ENCODE data around the gene VDR. TPM values are rescaled to one million over a fixed set of nuclear protein-coding genes. Genes with fewer than 3 reads are reported as not detected.

The VDR gene
- total RNA-seq (2022) (22.3 and 23.4 TPM in 2 replicates), Bru-seq, nascent RNA (percentile 58 among the genes with signal in this experiment), BruChase-seq, experiment 1, labeled RNA remaining after a 6-hour chase (percentile 50 among the genes with signal in this experiment), BruChase-seq, experiment 2, labeled RNA remaining after a 2-hour chase (percentile 53 among the genes with signal in this experiment)
- long read RNA-seq, full-length matches to known transcripts = 15 of 52 reads
- long read RNA-seq, partial matches to known transcripts = 4 of 52 reads
- long read RNA-seq, other reads (novel, unspliced or antisense) = 33 of 52 reads

- Mint-ChIP-seq H3K4me1 (ENCODE audit: insufficient read depth, unreplicated experiment) (peaks cover 35% of the 10 kb centered on the region), H3K27ac (ENCODE audit: low read depth, unreplicated experiment) (peak within 1 kb of the TSS; percentile 82), H3K9me3 (ENCODE audit: unreplicated experiment) (no peaks in the 10 kb centered on the region), H3K27me3 (ENCODE audit: insufficient read depth, unreplicated experiment) (no peaks in the 10 kb centered on the region), H3K4me3 (ENCODE audit: unreplicated experiment) (peak within 1 kb of the TSS; percentile 93), H3K36me3 (ENCODE audit: insufficient read depth, unreplicated experiment) (no peaks in the 10 kb centered on the region)
- ChIA-PET POLR2A (interaction anchor here (0.5 to 4.3 kb wide), 29 partner anchors 9 to 1539 kb away, joined by 3 to 46 read pairs (median 6); partner anchors contain the start of genes HDAC7, KANSL2, SENP1 and TMEM106C), CTCF (interaction anchor here (0.6 to 2.5 kb wide), 23 partner anchors 9 to 713 kb away, joined by 3 to 22 read pairs (median 4); partner anchors contain the start of gene TMEM106C)
- intact Hi-C loops (cut with micrococcal nuclease) = loop anchor here (1.0 to 10.0 kb wide), 5 partner anchors 43 to 260 kb away; partner anchors contain the start of gene TMEM106C
- BruUV-seq (replicated peaks) = TSS peak; percentile 74
- TF ChIP-seq CTCF (IDR thresholded peaks at IDR 0.05; ENCODE audit: unreplicated experiment) = peak; percentile 46
- DNase-seq (ENCODE audit: unreplicated experiment) = peak; percentile 90
Measured at GRCh38 chr12:47904713-47905709, at the start of gene VDR. Gene VDR (minus strand): TSS chr12:47904994. CDS start chr12:47879113, 25,881 bp downstream.

GRCh38 chr12:47954058-47954457 lies 49.3 kb upstream of the VDR start:
- DNase-seq (ENCODE audit: unreplicated experiment) = no peak
- CTCF ChIA-PET = interaction anchor here (0.5 to 3.2 kb wide), 5 partner anchors 9 to 211 kb away, joined by 3 to 23 read pairs (median 4); partner anchors contain the start of genes TMEM106C and VDR
- intact Hi-C loops (cut with micrococcal nuclease) = no loop called here
- no TSS peak for BruUV-seq (replicated peaks)
- POLR2A ChIA-PET = interaction anchor here (2.2 to 2.3 kb wide), 2 partner anchors 10 to 50 kb away, joined by 8 to 12 read pairs; partner anchors contain the start of genes TMEM106C and VDR
- H3K27ac Mint-ChIP-seq (ENCODE audit: low read depth, unreplicated experiment) = no peak overlapping the region
- no peak for TF ChIP-seq CTCF (IDR thresholded peaks at IDR 0.05; ENCODE audit: unreplicated experiment)
- H3K36me3 Mint-ChIP-seq (ENCODE audit: insufficient read depth, unreplicated experiment) = peaks cover 5% of the 10 kb centered on the region
- H3K4me1 Mint-ChIP-seq (ENCODE audit: insufficient read depth, unreplicated experiment) = peaks cover 29% of the 10 kb centered on the region
- H3K9me3 Mint-ChIP-seq (ENCODE audit: unreplicated experiment) = no peaks in the 10 kb centered on the region
- H3K4me3 Mint-ChIP-seq (ENCODE audit: unreplicated experiment) = no peak overlapping the region
- H3K27me3 Mint-ChIP-seq (ENCODE audit: insufficient read depth, unreplicated experiment) = no peaks in the 10 kb centered on the region

- H3K27me3 Mint-ChIP-seq (ENCODE audit: insufficient read depth, unreplicated experiment) = no peaks in the 10 kb centered on the region
- H3K4me3 Mint-ChIP-seq (ENCODE audit: unreplicated experiment) = no peak overlapping the region
- H3K36me3 Mint-ChIP-seq (ENCODE audit: insufficient read depth, unreplicated experiment) = peaks cover 6% of the 10 kb centered on the region
- TF ChIP-seq CTCF (IDR thresholded peaks at IDR 0.05; ENCODE audit: unreplicated experiment) = no peak
- H3K4me1 Mint-ChIP-seq (ENCODE audit: insufficient read depth, unreplicated experiment) = peaks cover 41% of the 10 kb centered on the region
- intact Hi-C loops (cut with micrococcal nuclease) = no loop called here
- H3K9me3 Mint-ChIP-seq (ENCODE audit: unreplicated experiment) = no peaks in the 10 kb centered on the region
- no peak for DNase-seq (ENCODE audit: unreplicated experiment)
- ChIA-PET POLR2A (interaction anchor here (2.0 to 2.7 kb wide), 2 partner anchors 46 to 52 kb away, joined by 8 to 25 read pairs; partner anchors contain the start of gene VDR), CTCF (interaction anchor here (0.5 to 5.9 kb wide), 12 partner anchors 12 to 667 kb away, joined by 3 to 50 read pairs (median 4); partner anchors contain the start of genes TMEM106C and VDR)
- no peak overlapping the region for H3K27ac Mint-ChIP-seq (ENCODE audit: low read depth, unreplicated experiment)
- BruUV-seq (replicated peaks) = no TSS peak
Measured at GRCh38 chr12:47950856-47951468, 46.2 kb upstream of the VDR start.
